ENCODE results near the gene OXSR1.

GRCh38 chr3:38283810-38284755 is 118.7 kb downstream of the OXSR1 start:
- TF ChIP-seq, protein P1, sequence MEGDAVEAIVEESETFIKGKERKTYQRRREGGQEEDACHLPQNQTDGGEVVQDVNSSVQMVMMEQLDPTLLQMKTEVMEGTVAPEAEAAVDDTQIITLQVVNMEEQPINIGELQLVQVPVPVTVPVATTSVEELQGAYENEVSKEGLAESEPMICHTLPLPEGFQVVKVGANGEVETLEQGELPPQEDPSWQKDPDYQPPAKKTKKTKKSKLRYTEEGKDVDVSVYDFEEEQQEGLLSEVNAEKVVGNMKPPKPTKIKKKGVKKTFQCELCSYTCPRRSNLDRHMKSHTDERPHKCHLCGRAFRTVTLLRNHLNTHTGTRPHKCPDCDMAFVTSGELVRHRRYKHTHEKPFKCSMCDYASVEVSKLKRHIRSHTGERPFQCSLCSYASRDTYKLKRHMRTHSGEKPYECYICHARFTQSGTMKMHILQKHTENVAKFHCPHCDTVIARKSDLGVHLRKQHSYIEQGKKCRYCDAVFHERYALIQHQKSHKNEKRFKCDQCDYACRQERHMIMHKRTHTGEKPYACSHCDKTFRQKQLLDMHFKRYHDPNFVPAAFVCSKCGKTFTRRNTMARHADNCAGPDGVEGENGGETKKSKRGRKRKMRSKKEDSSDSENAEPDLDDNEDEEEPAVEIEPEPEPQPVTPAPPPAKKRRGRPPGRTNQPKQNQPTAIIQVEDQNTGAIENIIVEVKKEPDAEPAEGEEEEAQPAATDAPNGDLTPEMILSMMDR (IDR thresholded peaks at IDR 0.05; ENCODE audit: borderline replicate concordance, extremely low read depth, low read length, poor library complexity, severe bottlenecking): no peak
- TF ChIP-seq EZH2 (IDR thresholded peaks at IDR 0.05; ENCODE audit: borderline replicate concordance, low read depth, low read length, severe bottlenecking): no peak
